Measurements from ENCODE around the gene ASIP.
"Not testable (repeated sequence)": the region's sequence is repeated elsewhere in the genome, so short reads cannot be mapped to it uniquely, and the experiment has no call there.

Gene ASIP

GRCh38 chr20:34290471-34290870 is 49.2 kb downstream of the ASIP start:
- DNase-seq = no peak

GRCh38 chr20:34292496-34292895 is 51.3 kb downstream of the ASIP start:
- no peak for DNase-seq

- DNase-seq = no peak
Observed at GRCh38 chr20:34293119-34293518, 51.9 kb downstream of the ASIP start.

- DNase-seq = no peak
Observed at GRCh38 chr20:34293589-34293988, 52.4 kb downstream of the ASIP start.

- no peak for DNase-seq
Observed at GRCh38 chr20:34294563-34294962, 53.3 kb downstream of the ASIP start.

GRCh38 chr20:34295284-34295683 is 54.1 kb downstream of the ASIP start:
- no peak for DNase-seq

- DNase-seq = no peak
Observed at GRCh38 chr20:34296468-34296867, 55.2 kb downstream of the ASIP start.

- DNase-seq = not testable (repeated sequence)
Observed at GRCh38 chr20:34298294-34298784, 57.1 kb downstream of the ASIP start.

- DNase-seq = no peak
Observed at GRCh38 chr20:34299556-34300255, 58.5 kb downstream of the ASIP start.

GRCh38 chr20:34300256-34300806 is 59.1 kb downstream of the ASIP start:
- DNase-seq = peak; percentile 16

GRCh38 chr20:34300809-34301586 is 59.8 kb downstream of the ASIP start:
- DNase-seq = no peak

- no peak for DNase-seq
Observed at GRCh38 chr20:34301587-34302311, 60.5 kb downstream of the ASIP start.

- DNase-seq = no peak
Observed at GRCh38 chr20:34302312-34302722, 61.1 kb downstream of the ASIP start.

- DNase-seq = peak; percentile 69
Observed at GRCh38 chr20:34302723-34303533, 61.7 kb downstream of the ASIP start, which contains the start of gene AHCY. Gene AHCY (minus strand): TSS chr20:34303355. CDS start chr20:34303270, 85 bp downstream.

GRCh38 chr20:34305333-34306230 is 64.4 kb downstream of the ASIP start:
- no peak for DNase-seq

GRCh38 chr20:34309691-34310090 is 68.5 kb downstream of the ASIP start:
- DNase-seq = no peak

- no peak for DNase-seq
Observed at GRCh38 chr20:34310481-34311117, 69.4 kb downstream of the ASIP start.

GRCh38 chr20:34311118-34312023 is 70.1 kb downstream of the ASIP start:
- no peak for DNase-seq

GRCh38 chr20:34312024-34312460 is 70.8 kb downstream of the ASIP start:
- no peak for DNase-seq

Data from NCI-H2107 (cell line).